ENCODE results near the gene SKI.
"Not testable (repeated sequence)": the region's sequence is repeated elsewhere in the genome, so short reads cannot be mapped to it uniquely, and the experiment has no call there.

SKI gene

DNA sequence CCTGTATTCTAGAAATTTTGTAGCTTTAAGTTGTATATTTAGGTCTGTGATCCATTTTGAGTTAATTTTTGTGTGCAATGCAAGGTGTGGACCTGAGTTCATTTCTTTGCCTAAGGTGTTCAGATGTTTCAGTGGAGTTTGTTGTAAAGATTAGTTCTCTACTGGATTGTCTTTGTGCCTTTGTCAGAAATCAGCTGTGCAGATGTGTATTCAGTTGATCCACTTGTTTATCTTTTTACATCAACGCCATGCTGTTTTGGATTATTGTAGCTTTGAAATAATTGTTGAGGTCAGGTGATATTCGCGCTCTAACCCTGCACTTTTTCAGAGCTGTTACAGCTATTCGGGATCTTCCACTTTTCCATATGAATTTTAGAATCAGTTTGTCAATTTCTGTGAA, 32.8 kb downstream of the SKI start:
- TF ChIP-seq, protein P1, sequence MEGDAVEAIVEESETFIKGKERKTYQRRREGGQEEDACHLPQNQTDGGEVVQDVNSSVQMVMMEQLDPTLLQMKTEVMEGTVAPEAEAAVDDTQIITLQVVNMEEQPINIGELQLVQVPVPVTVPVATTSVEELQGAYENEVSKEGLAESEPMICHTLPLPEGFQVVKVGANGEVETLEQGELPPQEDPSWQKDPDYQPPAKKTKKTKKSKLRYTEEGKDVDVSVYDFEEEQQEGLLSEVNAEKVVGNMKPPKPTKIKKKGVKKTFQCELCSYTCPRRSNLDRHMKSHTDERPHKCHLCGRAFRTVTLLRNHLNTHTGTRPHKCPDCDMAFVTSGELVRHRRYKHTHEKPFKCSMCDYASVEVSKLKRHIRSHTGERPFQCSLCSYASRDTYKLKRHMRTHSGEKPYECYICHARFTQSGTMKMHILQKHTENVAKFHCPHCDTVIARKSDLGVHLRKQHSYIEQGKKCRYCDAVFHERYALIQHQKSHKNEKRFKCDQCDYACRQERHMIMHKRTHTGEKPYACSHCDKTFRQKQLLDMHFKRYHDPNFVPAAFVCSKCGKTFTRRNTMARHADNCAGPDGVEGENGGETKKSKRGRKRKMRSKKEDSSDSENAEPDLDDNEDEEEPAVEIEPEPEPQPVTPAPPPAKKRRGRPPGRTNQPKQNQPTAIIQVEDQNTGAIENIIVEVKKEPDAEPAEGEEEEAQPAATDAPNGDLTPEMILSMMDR (IDR thresholded peaks at IDR 0.05; ENCODE audit: borderline replicate concordance, insufficient read depth, low read depth, low read length): no peak
- H3K4me3 ChIP-seq (ENCODE audit: low read depth, low read length): no peak overlapping the region

DNA sequence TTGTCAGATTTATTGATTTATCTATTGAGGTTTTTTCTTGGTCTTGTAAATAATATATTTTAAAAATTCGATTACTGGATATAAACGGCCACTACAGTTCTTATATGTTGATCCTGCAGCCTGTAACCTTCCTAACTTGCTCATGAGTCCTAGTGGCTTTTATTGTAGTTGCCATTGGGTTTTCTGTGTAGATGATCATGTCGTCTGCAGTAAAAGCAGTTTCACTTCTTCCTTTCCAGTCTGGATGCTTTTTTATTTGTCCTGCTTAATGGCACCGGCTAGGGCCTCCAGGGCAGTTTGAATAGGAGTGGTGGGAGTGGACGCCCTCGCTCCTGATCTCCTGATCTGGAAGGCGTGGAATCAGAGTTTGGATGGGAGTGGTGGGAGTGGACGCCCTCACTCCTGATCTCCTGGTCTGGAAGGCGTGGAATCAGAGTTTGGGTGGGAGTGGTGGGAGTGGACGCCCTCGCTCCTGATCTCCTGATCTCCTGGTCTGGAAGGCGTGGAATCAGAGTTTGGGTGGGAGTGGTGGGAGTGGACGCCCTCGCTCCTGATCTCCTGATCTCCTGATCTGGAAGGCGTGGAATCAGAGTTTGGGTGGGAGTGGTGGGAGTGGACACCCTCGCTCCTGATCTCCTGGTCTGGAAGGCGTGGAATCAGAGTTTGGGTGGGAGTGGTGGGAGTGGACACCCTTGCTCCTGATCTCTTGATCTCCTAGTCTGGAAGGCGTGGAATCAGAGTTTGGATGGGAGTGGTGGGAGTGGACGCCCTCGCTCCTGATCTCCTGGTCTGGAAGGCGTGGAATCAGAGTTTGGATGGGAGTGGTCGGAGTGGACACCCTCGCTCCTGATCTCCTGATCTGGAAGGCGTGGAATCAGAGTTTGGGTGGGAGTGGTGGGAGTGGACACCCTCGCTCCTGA, 33.6 kb downstream of the SKI start:
- not testable (repeated sequence) for H3K4me3 ChIP-seq (ENCODE audit: low read depth, low read length)

DNA sequence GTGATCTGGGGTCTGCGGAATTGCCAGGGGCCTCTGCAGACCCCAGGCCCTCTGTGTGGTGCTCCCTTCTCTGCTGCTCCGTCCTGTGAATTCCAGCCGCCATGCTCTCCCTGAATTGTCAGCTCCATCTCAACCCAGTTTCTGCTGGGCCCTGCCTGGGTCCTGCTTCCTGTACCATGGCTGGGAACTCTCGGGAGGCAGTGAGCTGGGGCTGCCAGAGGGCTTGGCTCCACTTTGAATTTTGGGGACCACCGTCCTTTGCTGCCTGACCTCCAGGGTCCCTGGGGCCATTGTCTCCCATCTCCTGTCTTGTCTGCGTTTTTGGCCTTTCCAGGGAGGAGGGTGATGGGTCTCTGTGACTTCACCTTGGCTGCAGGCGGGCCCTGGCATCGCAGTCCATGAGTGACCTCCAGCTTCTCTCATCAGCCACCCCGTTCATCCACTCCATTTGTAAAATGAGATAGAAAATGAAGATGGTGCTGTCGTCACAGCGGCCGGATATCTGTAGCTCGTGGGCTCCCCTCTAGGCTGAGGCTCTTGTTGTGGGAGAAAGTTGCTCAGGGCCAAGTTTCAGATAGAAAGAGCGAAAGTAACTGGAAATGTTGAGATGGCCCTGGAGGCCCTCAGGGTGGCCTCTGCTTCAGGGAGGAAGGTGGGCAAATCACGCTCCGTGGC, 38.3 kb downstream of the SKI start:
- TF ChIP-seq, protein P1 (IDR thresholded peaks at IDR 0.05; ENCODE audit: borderline replicate concordance, insufficient read depth, low read depth, low read length): no peak
- H3K4me3 ChIP-seq (ENCODE audit: low read depth, low read length): no peak overlapping the region

DNA sequence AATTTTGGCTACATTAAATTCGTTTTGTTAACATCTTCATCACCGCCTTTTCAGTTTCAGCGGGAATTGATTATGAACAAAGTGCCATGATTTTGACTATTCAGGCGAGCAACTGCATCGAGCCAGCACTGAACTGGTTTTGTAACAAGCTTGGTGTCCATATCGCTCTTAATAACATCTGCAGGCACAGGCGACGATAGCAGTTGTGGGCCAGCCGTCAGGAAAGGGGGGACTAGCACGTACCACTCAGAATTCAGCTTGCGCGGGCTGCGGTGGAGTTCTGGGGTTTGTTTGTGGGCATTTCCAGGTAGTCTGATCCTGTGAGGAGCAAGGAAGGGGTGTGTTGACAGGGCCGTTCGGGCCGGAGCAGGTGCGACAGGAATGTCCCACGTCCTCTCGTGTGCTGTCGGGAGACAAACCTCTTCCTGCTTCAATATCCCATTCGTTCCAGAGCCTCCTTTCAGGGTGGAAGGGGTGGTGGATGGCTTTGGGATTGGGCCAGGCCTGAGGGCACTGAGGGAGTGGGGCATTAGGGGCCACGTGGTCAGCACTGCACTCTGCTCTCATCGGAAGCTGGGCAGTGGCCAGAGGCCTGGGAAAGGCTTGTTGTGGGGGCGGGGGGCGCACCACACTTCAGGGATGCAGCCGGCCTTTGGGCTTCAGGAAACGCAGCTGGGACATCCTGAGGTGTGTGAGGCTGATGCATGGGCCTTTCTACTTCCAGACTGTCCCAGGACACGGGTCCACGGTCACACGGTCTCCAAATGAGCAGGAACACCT, 39.1 kb downstream of the SKI start:
- TF ChIP-seq, protein P1 (IDR thresholded peaks at IDR 0.05; ENCODE audit: borderline replicate concordance, insufficient read depth, low read depth, low read length): no peak
- H3K4me3 ChIP-seq (ENCODE audit: low read depth, low read length): no peak overlapping the region

DNA sequence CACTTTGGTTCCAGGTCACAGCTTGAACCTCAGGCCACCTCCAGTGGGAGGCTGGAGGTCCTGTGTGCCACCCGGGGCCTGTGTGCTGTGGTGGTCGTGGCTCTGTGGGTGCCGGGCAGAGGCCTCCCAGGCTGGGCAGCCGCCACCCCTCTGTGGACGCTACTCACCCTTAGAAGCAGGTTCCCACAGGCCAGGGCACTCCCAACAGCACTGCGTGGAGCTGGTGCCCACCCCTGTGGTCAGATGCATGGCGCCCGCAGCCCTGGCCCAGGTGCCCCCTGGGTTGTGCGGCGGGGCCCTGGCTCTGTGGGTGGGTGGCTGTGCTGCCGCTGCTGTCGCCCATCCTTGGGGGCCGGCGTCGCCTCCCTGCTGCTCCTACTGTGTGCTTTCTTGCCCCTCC, 39.7 kb downstream of the SKI start:
- no peak overlapping the region for H3K4me3 ChIP-seq (ENCODE audit: low read depth, low read length)
- TF ChIP-seq, protein P1 (IDR thresholded peaks at IDR 0.05; ENCODE audit: borderline replicate concordance, insufficient read depth, low read depth, low read length): no peak

DNA sequence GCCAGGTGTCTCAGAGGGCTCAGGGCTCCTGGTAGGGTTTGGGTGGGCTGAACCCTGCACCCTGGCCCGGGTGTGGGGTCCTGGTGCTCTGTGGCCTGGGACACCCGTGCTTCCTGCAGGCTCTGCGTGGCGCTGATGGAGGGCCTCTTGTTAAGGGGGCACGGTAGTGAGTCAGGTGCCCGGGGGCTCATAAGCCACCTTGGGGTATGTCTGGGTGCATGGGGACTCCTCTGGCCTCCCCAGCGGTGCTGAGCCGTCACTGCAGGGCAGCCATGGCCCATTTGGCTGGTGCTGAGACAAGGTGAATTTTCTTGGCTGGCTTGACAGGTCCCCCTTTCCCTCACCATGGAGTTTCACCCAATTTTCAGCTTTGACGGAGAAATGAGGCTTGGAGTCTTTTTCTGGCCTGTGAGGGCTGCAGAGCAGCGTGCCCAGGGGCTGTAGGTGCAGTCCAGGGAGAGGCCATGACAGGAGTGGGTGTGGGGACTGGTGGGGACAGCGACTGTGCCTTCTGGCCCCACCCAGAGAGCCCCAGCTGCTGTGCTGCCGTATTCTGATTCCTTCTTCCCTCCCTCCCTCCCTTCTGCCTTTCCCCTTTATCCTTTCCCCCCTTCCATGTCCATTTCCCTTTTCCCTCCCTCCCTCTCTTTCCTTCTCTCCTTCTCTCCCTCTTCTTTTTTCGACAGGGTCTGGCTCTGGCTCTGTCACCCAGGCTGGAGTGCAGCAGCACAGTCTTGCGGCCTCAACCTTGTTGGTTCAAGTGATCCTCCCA, 40.4 kb downstream of the SKI start:
- TF ChIP-seq, protein P1 (IDR thresholded peaks at IDR 0.05; ENCODE audit: borderline replicate concordance, insufficient read depth, low read depth, low read length): no peak
- H3K4me3 ChIP-seq (ENCODE audit: low read depth, low read length): no peak overlapping the region

Data from GM12875 (cell line).